SK-N-SH (cell line): ENCODE data around the gene CACFD1.

Experiments used
- CHD2 ChIP-seq: fragments of 150-350 bp; IDR thresholded peaks from 2 replicates; pipeline ENCODE4 v1.6.1; 2018; ENCODE audit warnings: low read length; ENCODE audit not compliant: partially characterized antibody
- CTCF ChIP-seq: fragments of 200-600 bp; sonication (generic); IDR thresholded peaks from 2 replicates; pipeline ENCODE4 v1.6.1; 2017; ENCODE audit warnings: antibody characterized with exemption, mild to moderate bottlenecking, moderate library complexity
- EP300 ChIP-seq, 2 experiments: IDR thresholded peaks; 2 replicates each; pipeline versions ENCODE4 v1.4.0 to v1.6.1; 2012; ENCODE audit warnings: borderline replicate concordance in 1 of 2, low read depth in 1 of 2, low read length in 1 of 2
- JUND ChIP-seq: IDR thresholded peaks from 2 replicates; pipeline ENCODE4 v1.4.0; 2012
- POLR2AphosphoS5 ChIP-seq: IDR thresholded peaks from 2 replicates; pipeline ENCODE4 v1.6.1; 2012; ENCODE audit warnings: low read depth, low read length
- TAF1 ChIP-seq: IDR thresholded peaks from 2 replicates; pipeline ENCODE4 v1.6.1; 2012; ENCODE audit warnings: low read depth, mild to moderate bottlenecking, low read length, moderate library complexity, borderline replicate concordance
- TEAD4 ChIP-seq: IDR thresholded peaks from 2 replicates; pipeline ENCODE4 v1.4.0; 2012; ENCODE audit warnings: mild to moderate bottlenecking, borderline replicate concordance; ENCODE audit not compliant: insufficient read depth
- USF2 ChIP-seq: fragments of 150-350 bp; IDR thresholded peaks from 2 replicates; pipeline ENCODE4 v1.6.1; 2017; ENCODE audit warnings: antibody characterized with exemption, low read length, low read depth, borderline replicate concordance
- ZBTB33 ChIP-seq: IDR thresholded peaks from 2 replicates; pipeline ENCODE4 v1.4.0; 2012; ENCODE audit warnings: low read depth, borderline replicate concordance

GRCh38 chr9:133428617-133429101, 31.1 kb upstream of the CACFD1 start:
- no peak for TF ChIP-seq CTCF
- TF ChIP-seq TAF1, result no peak
- TF ChIP-seq TEAD4, result no peak
- no peak for TF ChIP-seq USF2
- TF ChIP-seq JUND, result no peak
- no peak for TF ChIP-seq EP300 (IDR thresholded peaks at IDR 0.05; ENCODE audit: borderline replicate concordance in 1 of 2, low read depth in 1 of 2, low read length in 1 of 2)
- TF ChIP-seq CHD2, result no peak
- no peak for TF ChIP-seq ZBTB33
- no peak for TF ChIP-seq POLR2AphosphoS5
